ENCODE results near the gene KIR3DL2.
"Not testable (repeated sequence)": the region's sequence is repeated elsewhere in the genome, so short reads cannot be mapped to it uniquely, and the experiment has no call there.

GRCh38 chr19:54858476-54858875, 8.2 kb downstream of the KIR3DL2 start:
- not testable (repeated sequence) for TF ChIP-seq CTCF (conservative IDR thresholded peaks at IDR 0.05; ENCODE audit: low read depth, low read length); EZH2 (IDR thresholded peaks at IDR 0.05; ENCODE audit: borderline replicate concordance, low read depth, low read length, poor library complexity, severe bottlenecking)

All from A673 (cell line).